HepG2 (cell line): Measurements from ENCODE around the gene NF2. TPM values are rescaled to one million over a fixed set of nuclear protein-coding genes. Genes with fewer than 3 reads are reported as not detected.
A peak's percentile ranks its signal among the peaks of the same experiment; 100 is the strongest.

Source experiments
- ATAC-seq: fragments of 200-7000 bp; cut with Tn5 transposase; 3 replicates; pipeline ENCODE4 v1.9.1; 2020; ENCODE audit warnings: mild to moderate bottlenecking, moderate library complexity
- BruUV-seq: library from RNA; stranded (reverse); fragments of 400-500 nt; replicated peaks from 2 replicates; lab custom pipeline; 2021; lab: Mats Ljungman, UMichigan
- CTCF ChIA-PET: fragments of 300-600 bp; formaldehyde crosslinking; extraction: SDS; loops from one replicate; lab custom pipeline; 2021; ENCODE audit warnings: low total read pairs, inconsistent platforms, low intra/inter-chr PET ratio; lab: Yijun Ruan, JAX
- POLR2A ChIA-PET: fragments of 350-600 bp; sonication (Branson Sonifier 250); formaldehyde crosslinking; loops from one replicate; lab custom pipeline; 2020; ENCODE audit warnings: antibody characterized with exemption, inconsistent platforms; lab: Yijun Ruan, JAX
- DNase-seq: peaks from one replicate; pipeline ENCODE4 v3.0.0-alpha.2; 2015; ENCODE audit warnings: low spot score
- FAIRE-seq: peaks from 3 replicates; lab custom pipeline; 2011; peaks lifted over from hg19 to GRCh38; lab: Jason Lieb, UNC
- H2AFZ ChIP-seq: one replicate; pipeline ENCODE4 v1.6.1; 2011; ENCODE audit warnings: low read length, inconsistent platforms
- H3K27ac ChIP-seq: fragments of 300-600 bp; 3 replicates; pipeline ENCODE4 v1.8.0; 2011; ENCODE audit warnings: mixed run types, mild to moderate bottlenecking, mixed read lengths, low read length, inconsistent platforms; ENCODE audit not compliant: insufficient read depth; ENCODE audit errors: extremely low read length
- H3K27me3 ChIP-seq, 2 experiments: fragments of 200-600 bp in 1 of 2; 2 replicates in 1 of 2; 3 replicates in 1 of 2; pipeline versions ENCODE4 v1.6.0 to v1.8.0; 2011; ENCODE audit warnings: low read length in 2 of 2, mild to moderate bottlenecking in 2 of 2, moderate library complexity in 2 of 2, inconsistent platforms in 1 of 2; ENCODE audit not compliant: insufficient read depth in 2 of 2, control insufficient read depth in 1 of 2
- H3K36me3 ChIP-seq, 2 experiments: fragments of 200-600 bp in 1 of 2; replicated peaks in 1 of 2; 2 replicates in 1 of 2; 3 replicates in 1 of 2; pipeline versions ENCODE4 v1.5.1 to v1.8.0; 2011; ENCODE audit warnings: low read length in 2 of 2, inconsistent platforms in 1 of 2; ENCODE audit not compliant: insufficient read depth in 2 of 2, control insufficient read depth in 1 of 2
- H3K4me1 ChIP-seq: 2 replicates; pipeline ENCODE4 v1.5.1; 2012; ENCODE audit warnings: low read length, inconsistent platforms; ENCODE audit not compliant: insufficient read depth
- H3K4me2 ChIP-seq: 2 replicates; pipeline ENCODE4 v1.6.0; 2011; ENCODE audit warnings: low read depth, low read length, inconsistent platforms
- H3K4me3 ChIP-seq, 3 experiments: fragments of 200-600 bp in 1 of 3; sonication (generic), shearing (Covaris generic) in 1 of 3; replicated peaks in 1 of 3; 2 replicates each; pipeline ENCODE4 v1.5.1; 2011 to 2016; ENCODE audit warnings: low read length in 3 of 3, inconsistent platforms in 2 of 3, low read depth in 2 of 3, mild to moderate bottlenecking in 2 of 3, control low read depth in 1 of 3, mixed read lengths in 1 of 3; ENCODE audit not compliant: insufficient read depth in 1 of 3
- H3K79me2 ChIP-seq: one replicate; pipeline ENCODE4 v1.6.1; 2011; ENCODE audit warnings: low read length, inconsistent platforms; ENCODE audit not compliant: insufficient read depth
- H3K9ac ChIP-seq: 2 replicates; pipeline ENCODE4 v1.6.0; 2011; ENCODE audit warnings: mild to moderate bottlenecking, low read depth, low read length, inconsistent platforms; ENCODE audit not compliant: insufficient read depth
- H3K9me3 ChIP-seq: 2 replicates; pipeline ENCODE4 v1.5.1; 2012; ENCODE audit warnings: mild to moderate bottlenecking, low read length
- H4K20me1 ChIP-seq: 2 replicates; pipeline ENCODE4 v1.6.0; 2011; ENCODE audit warnings: inconsistent platforms, mild to moderate bottlenecking, low read length, moderate library complexity; ENCODE audit not compliant: insufficient read depth
- STAG1 ChIP-seq: sonication (generic); formaldehyde crosslinking; IDR thresholded peaks from 2 replicates; pipeline ENCODE4 v1.4.0; 2020; ENCODE audit warnings: missing genetic modification reagents
- ZNF512 ChIP-seq: sonication (generic); formaldehyde crosslinking; IDR thresholded peaks from 2 replicates; pipeline ENCODE4 v1.4.0; 2020; ENCODE audit warnings: mild to moderate bottlenecking, missing genetic modification reagents
- ZNF768 ChIP-seq: sonication (generic); formaldehyde crosslinking; IDR thresholded peaks from 2 replicates; pipeline ENCODE4 v1.4.0; 2020; ENCODE audit warnings: missing genetic modification reagents
- WGBS: methylation state at CpG from one replicate; pipeline ENCODE4 v1.1.6; 2017; ENCODE audit warnings: low lambda C conversion rate; 5-methylcytosine and 5-hydroxymethylcytosine counted together
- in situ Hi-C: cut with HindIII; loops from 2 replicates; pipeline ENCODE4 v1.10.0; 2017; ENCODE audit warnings: low pct_unique_long_range_greater_than_20kb; ENCODE audit not compliant: extremely low pct_ligation_motif_present
- intact Hi-C: fragments of 100-400 bp; cut with micrococcal nuclease; formaldehyde crosslinking; loops from one replicate; pipeline ENCODE4 v1.10.0; 2022; ENCODE audit not compliant: unreplicated experiment
- polyA plus RNA-seq, 8 experiments: library from polyadenylated mRNA; depleted of rRNA in 3 of 8; stranded (reverse) in 7 of 8; unstranded in 1 of 8; fragments of >200 nt; fragmentation: Illumina TruSeq in 4 of 8; extraction: Trizol in 4 of 8; gene quantifications; 2 replicates each; pipeline versions ENCODE4 v1.2.1 to v1.2.3, GENCODE V29; 2011 to 2016; ENCODE audit warnings: low read depth in 4 of 8, missing spikeins in 1 of 8, mixed read lengths in 1 of 8; ENCODE audit not compliant: insufficient read depth in 1 of 8
- total RNA-seq, 5 experiments: library from RNA; depleted of rRNA; stranded (reverse); fragments of >200 nt; fragmentation: Illumina TruSeq; extraction: Trizol; gene quantifications; 2 replicates each; pipeline ENCODE4 v1.2.3, GENCODE V29; 2016; ENCODE audit warnings: low read depth in 1 of 5

Gene NF2
- total and polyA plus RNA-seq, 2 of the 13 experiments (the other 11 are each of a cell fraction or from before 2014, with no cell fraction given), result 9.3 to 33.3 TPM

DNA sequence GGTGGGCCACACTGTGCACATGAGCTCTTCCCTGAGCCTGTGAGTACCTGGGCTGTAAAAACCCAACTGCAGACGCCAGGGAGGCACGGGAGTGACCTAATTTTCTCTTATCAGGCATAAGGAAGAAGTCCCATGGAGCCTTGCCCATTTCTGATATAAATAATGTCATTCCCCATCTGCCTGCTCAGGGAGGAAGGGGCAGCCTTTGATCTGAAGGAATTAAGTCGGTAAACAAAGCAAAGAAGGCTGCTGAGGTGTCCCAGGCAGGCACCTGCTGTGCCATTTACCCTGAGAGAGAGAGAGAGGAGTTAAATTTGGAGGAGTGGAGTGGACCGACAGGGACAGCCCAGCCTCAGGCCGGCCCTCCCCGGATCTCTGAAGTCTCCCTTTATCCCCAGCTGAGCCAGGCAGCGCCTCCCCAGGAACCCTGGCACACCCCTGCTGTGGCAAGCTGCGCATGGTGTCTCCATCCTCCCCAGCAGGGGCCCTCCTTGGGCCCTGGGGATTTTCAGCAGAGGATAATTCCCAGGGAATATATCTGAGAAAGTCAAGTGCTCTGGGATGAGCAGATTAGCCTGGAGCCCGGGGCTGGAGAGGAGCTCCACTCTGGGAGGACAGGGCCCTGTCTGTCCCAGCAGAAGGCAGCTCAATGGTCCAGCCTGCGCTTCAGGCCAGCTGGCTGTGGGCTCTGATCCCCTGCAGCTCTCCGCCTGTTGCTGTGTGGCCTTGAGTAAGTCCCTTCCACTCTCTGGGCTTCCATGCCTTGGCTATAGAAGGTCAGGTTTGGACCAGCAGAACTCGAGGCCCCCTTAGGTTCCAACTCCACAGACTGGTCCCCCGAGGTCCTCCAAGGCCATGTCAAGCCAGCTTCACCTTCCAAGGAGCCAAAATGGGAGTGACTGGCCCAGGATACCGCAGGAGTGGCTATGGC lies 98.8 kb downstream of the NF2 start:
- Histone ChIP-seq H3K27ac (no peak overlapping the region), H3K4me1 (peaks cover 43% of the 10 kb centered on the region), H3K27me3 (peaks cover 3 to 30% of the 10 kb centered on the region in 2 experiments), H4K20me1 (no peaks in the 10 kb centered on the region), H3K79me2 (no peaks in the 10 kb centered on the region), H3K4me2 (peak overlapping the region; percentile 55), H3K4me3 (peak overlapping the region in 1 of 3 experiments; percentile 15; a peak in 1 of 6 replicates), H2AFZ (no peak overlapping the region), H3K9me3 (no peaks in the 10 kb centered on the region), H3K36me3 (no peaks in the 10 kb centered on the region), H3K9ac (no peak overlapping the region)
- ATAC-seq (peak; percentile 19), DNase-seq (no peak), FAIRE-seq (no peak)
- CTCF ChIA-PET, result no interaction called here
- TF ChIP-seq ZNF512 (no peak), STAG1 (CRISPR knock-in tag) (peak; percentile 18; the same call in 1 of the 2 replicates), ZNF768 (CRISPR knock-in tag) (peak; percentile 97)
- intact Hi-C loops, result loop anchor here (5.0 kb wide), 1 partner anchor 385 kb away; no protein-coding TSS in a partner anchor
- BruUV-seq, result no TSS peak
- WGBS, result 1% methylated on average over 7 of the region's 14 CpGs
- in situ Hi-C loops, result loop anchor here (5.0 to 10.0 kb wide), 2 partner anchors 305 to 383 kb away; partner anchors contain the start of gene HORMAD2
- POLR2A ChIA-PET, result interaction anchor here (0.6 to 2.0 kb wide), 2 partner anchors 65 to 75 kb away, joined by 4 read pairs; partner anchors contain the start of genes UQCR10 and ZMAT5
